GM23338 (cell line): Measurements from ENCODE around the gene BCR. TPM values are rescaled to one million over a fixed set of nuclear protein-coding genes. Genes with fewer than 3 reads are reported as not detected.
A peak's percentile ranks its signal among the peaks of the same experiment; 100 is the strongest.

Experiments used
- ATAC-seq: fragments of 200-7000 bp; cut with Tn5 transposase; 3 replicates; pipeline ENCODE4 v1.9.1; 2020
- DNase-seq: peaks from one replicate; pipeline ENCODE4 v3.0.0-alpha.2; 2015; ENCODE audit warnings: low spot score
- H2AFZ ChIP-seq: fragments of 200-600 bp; sonication (generic); 2 replicates; pipeline ENCODE4 v1.8.0; 2016; ENCODE audit warnings: antibody characterized with exemption, mild to moderate bottlenecking, moderate library complexity
- H3F3A ChIP-seq: fragments of 200-600 bp; sonication (generic); replicated peaks from 2 replicates; pipeline ENCODE4 v1.8.0; 2017; ENCODE audit warnings: antibody characterized with exemption, mixed run types, low read depth
- H3K27ac ChIP-seq: fragments of 200-600 bp; sonication (generic); 2 replicates; pipeline ENCODE4 v1.6.1; 2016; ENCODE audit warnings: low read depth
- H3K27me3 ChIP-seq: fragments of 200-600 bp; sonication (generic); 2 replicates; pipeline ENCODE4 v1.8.0; 2016; ENCODE audit warnings: mild to moderate bottlenecking, mixed run types, moderate library complexity; ENCODE audit not compliant: insufficient read depth
- H3K36me3 ChIP-seq: fragments of 200-600 bp; sonication (generic); 2 replicates; pipeline ENCODE4 v1.8.0; 2016; ENCODE audit warnings: mild to moderate bottlenecking; ENCODE audit not compliant: insufficient read depth
- H3K4me1 ChIP-seq: fragments of 200-600 bp; sonication (generic); 2 replicates; pipeline ENCODE4 v1.8.0; 2016; ENCODE audit warnings: mild to moderate bottlenecking, moderate library complexity; ENCODE audit not compliant: insufficient read depth
- H3K4me2 ChIP-seq: fragments of 200-600 bp; sonication (generic); 2 replicates; pipeline ENCODE4 v1.7.1; 2017; ENCODE audit warnings: mixed run types
- H3K4me3 ChIP-seq: fragments of 200-600 bp; sonication (generic); 2 replicates; pipeline ENCODE4 v1.6.1; 2016; ENCODE audit warnings: mixed run types
- H3K79me2 ChIP-seq: fragments of 200-600 bp; sonication (generic); replicated peaks from 2 replicates; pipeline ENCODE4 v1.8.0; 2017; ENCODE audit warnings: mild to moderate bottlenecking; ENCODE audit not compliant: insufficient read depth
- H3K9me2 ChIP-seq: fragments of 200-600 bp; sonication (generic); 2 replicates; pipeline ENCODE4 v1.8.0; 2017; ENCODE audit not compliant: insufficient read depth
- H4K20me1 ChIP-seq: fragments of 200-600 bp; sonication (generic); replicated peaks from 2 replicates; pipeline ENCODE4 v1.8.0; 2017; ENCODE audit warnings: mild to moderate bottlenecking; ENCODE audit not compliant: insufficient read depth
- H3K27ac Mint-ChIP-seq: 2 replicates; pipeline ENCODE4 v1.8.0; 2020; ENCODE audit warnings: inconsistent platforms, mild to moderate bottlenecking, moderate library complexity, mixed read lengths
- H3K27me3 Mint-ChIP-seq: 3 replicates; pipeline ENCODE4 v1.8.0; 2022; ENCODE audit warnings: low read depth, mild to moderate bottlenecking, moderate library complexity, mixed read lengths, inconsistent platforms; ENCODE audit not compliant: insufficient read depth, poor library complexity
- H3K36me3 Mint-ChIP-seq: 3 replicates; pipeline ENCODE4 v1.8.0; 2021; ENCODE audit warnings: low read depth, mild to moderate bottlenecking, inconsistent platforms, moderate library complexity, mixed read lengths
- H3K4me1 Mint-ChIP-seq: 3 replicates; pipeline ENCODE4 v1.8.0; 2020; ENCODE audit warnings: mild to moderate bottlenecking, inconsistent platforms, mixed read lengths
- H3K4me3 Mint-ChIP-seq: 3 replicates; pipeline ENCODE4 v1.8.0; 2021; ENCODE audit warnings: moderate library complexity, mild to moderate bottlenecking, inconsistent platforms, mixed read lengths
- H3K9me3 Mint-ChIP-seq: 3 replicates; pipeline ENCODE4 v1.8.0; 2020; ENCODE audit warnings: moderate library complexity, mild to moderate bottlenecking, inconsistent platforms, mixed read lengths
- CREB1 ChIP-seq: fragments of 250-450 bp; sonication (Bioruptor Pico); IDR thresholded peaks from 2 replicates; pipeline ENCODE4 v1.5.0; 2020; ENCODE audit warnings: low read depth, mild to moderate bottlenecking, moderate library complexity
- ETS1 ChIP-seq: IDR thresholded peaks from 2 replicates; pipeline ENCODE4 v1.6.1; 2016; ENCODE audit warnings: antibody characterized with exemption
- EZH2 ChIP-seq: fragments of 200-600 bp; sonication (generic); IDR thresholded peaks from one replicate; pipeline ENCODE4 v1.8.0; 2017; ENCODE audit warnings: antibody characterized with exemption, mild to moderate bottlenecking, low read depth; ENCODE audit not compliant: unreplicated experiment
- EZH2phosphoT487 ChIP-seq: fragments of 200-600 bp; sonication (generic); IDR thresholded peaks from one replicate; pipeline ENCODE4 v1.8.1; 2018; ENCODE audit warnings: antibody characterized with exemption; ENCODE audit not compliant: unreplicated experiment
- JUNB ChIP-seq: IDR thresholded peaks from one replicate; pipeline ENCODE4 v1.6.1; 2016; ENCODE audit warnings: antibody characterized with exemption; ENCODE audit not compliant: unreplicated experiment
- ZNF114 ChIP-seq: fragments of 250-450 bp; sonication (Bioruptor Pico); IDR thresholded peaks from 2 replicates; pipeline ENCODE4 v1.5.0; 2020; ENCODE audit warnings: mild to moderate bottlenecking, moderate library complexity
- ZNF331 ChIP-seq: fragments of 250-450 bp; sonication (Bioruptor Pico); IDR thresholded peaks from 2 replicates; pipeline ENCODE4 v1.5.0; 2020; ENCODE audit warnings: low read depth, mild to moderate bottlenecking, moderate library complexity
- polyA plus RNA-seq: library from polyadenylated mRNA; unstranded; fragments of >200 nt; fragmentation: Nextera tagmentation; extraction: Ambion mirVana; gene quantifications from 2 replicates; pipeline ENCODE4 v1.2.1, GENCODE V29; 2016
- total RNA-seq: library from RNA; depleted of rRNA; stranded (reverse); fragments of >200 nt; shearing (Covaris generic); gene quantifications from 2 replicates; pipeline ENCODE4 v1.2.3, GENCODE V29; 2014
- TF ChIP-seq, protein P1 (sequence below), 2 experiments: fragments of 200-600 bp in 1 of 2; sonication (generic) in 1 of 2; conservative IDR thresholded peaks; 2 replicates each; pipeline versions ENCODE4 v1.5.1 to v1.6.1; 2016 to 2017; ENCODE audit warnings: antibody characterized with exemption in 2 of 2, low read depth in 2 of 2, mild to moderate bottlenecking in 2 of 2, moderate library complexity in 1 of 2
- TF ChIP-seq, protein P2 (sequence below): fragments of 250-450 bp; sonication (Bioruptor Pico); IDR thresholded peaks from 2 replicates; pipeline ENCODE4 v1.5.0; 2020; ENCODE audit warnings: mild to moderate bottlenecking, moderate library complexity

BCR gene
- total and polyA plus RNA-seq, 2 experiments from 2014 or later: 17.7 to 121 TPM

DNA sequence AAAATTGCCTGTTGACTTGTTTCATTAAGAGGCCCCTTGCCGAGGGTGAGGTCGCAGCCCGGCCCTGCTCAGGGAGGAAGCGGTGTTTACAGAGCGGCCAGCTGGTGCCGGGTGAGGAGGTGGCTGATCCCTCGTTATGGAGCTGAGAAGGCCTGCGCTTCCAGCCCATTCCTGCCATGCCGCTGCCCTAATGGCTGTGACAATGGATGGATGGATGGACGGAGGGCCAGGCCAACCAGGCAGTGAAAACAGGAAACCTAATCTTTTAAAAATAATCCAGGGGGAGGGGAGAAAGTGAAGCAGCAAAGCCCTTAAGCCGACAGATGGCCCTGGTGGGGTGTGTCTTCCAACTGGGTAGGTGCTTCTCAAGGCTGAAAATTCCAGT is 38.5 kb downstream of the BCR start (continued):
- no peak for TF ChIP-seq JUNB
- TF ChIP-seq EZH2phosphoT487: no peak
- TF ChIP-seq, protein P1, sequence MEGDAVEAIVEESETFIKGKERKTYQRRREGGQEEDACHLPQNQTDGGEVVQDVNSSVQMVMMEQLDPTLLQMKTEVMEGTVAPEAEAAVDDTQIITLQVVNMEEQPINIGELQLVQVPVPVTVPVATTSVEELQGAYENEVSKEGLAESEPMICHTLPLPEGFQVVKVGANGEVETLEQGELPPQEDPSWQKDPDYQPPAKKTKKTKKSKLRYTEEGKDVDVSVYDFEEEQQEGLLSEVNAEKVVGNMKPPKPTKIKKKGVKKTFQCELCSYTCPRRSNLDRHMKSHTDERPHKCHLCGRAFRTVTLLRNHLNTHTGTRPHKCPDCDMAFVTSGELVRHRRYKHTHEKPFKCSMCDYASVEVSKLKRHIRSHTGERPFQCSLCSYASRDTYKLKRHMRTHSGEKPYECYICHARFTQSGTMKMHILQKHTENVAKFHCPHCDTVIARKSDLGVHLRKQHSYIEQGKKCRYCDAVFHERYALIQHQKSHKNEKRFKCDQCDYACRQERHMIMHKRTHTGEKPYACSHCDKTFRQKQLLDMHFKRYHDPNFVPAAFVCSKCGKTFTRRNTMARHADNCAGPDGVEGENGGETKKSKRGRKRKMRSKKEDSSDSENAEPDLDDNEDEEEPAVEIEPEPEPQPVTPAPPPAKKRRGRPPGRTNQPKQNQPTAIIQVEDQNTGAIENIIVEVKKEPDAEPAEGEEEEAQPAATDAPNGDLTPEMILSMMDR (conservative IDR thresholded peaks at IDR 0.05; ENCODE audit: low read depth in 2 of 2): no peak
- no peak for TF ChIP-seq EZH2
- TF ChIP-seq ZNF114 (CRISPR knock-in tag): no peak
- TF ChIP-seq ETS1: no peak

- H3K4me3 ChIP-seq: no peak overlapping the region
- no peaks in the 10 kb centered on the region; the same call in 2 of the 3 replicates for H3K36me3 Mint-ChIP-seq
- no peak for ATAC-seq
- no peaks in the 10 kb centered on the region for H3K36me3 ChIP-seq
- H3K4me3 Mint-ChIP-seq: no peak overlapping the region; the same call in 2 of the 3 replicates
- H3K27ac Mint-ChIP-seq: peak overlapping the region; percentile 63; the same call in 1 of the 2 replicates
- no peak for TF ChIP-seq CREB1 (CRISPR knock-in tag)
- H3K4me1 ChIP-seq: peaks cover 77% of the 10 kb centered on the region
- peaks cover 71% of the 10 kb centered on the region for H4K20me1 ChIP-seq
- H3K27me3 ChIP-seq: no peaks in the 10 kb centered on the region
- DNase-seq: no peak
- no peaks in the 10 kb centered on the region for H3K9me3 Mint-ChIP-seq
- 0 out of 2 replicates have a peak, but pooled peaks cover 4% of the 10 kb centered on the region for H3F3A ChIP-seq
- H2AFZ ChIP-seq: no peak overlapping the region
- H3K4me2 ChIP-seq: peak overlapping the region; percentile 66
- peaks cover 88% of the 10 kb centered on the region for H3K4me1 Mint-ChIP-seq
- H3K27ac ChIP-seq: no peak overlapping the region
- H3K27me3 Mint-ChIP-seq: peaks cover 19% of the 10 kb centered on the region
- peaks cover 100% of the 10 kb centered on the region for H3K79me2 ChIP-seq
- H3K9me2 ChIP-seq: no peaks in the 10 kb centered on the region
Observed at GRCh38 chr22:23219317-23219716, 39.0 kb downstream of the BCR start.

GRCh38 chr22:23219822-23220484 is 39.6 kb downstream of the BCR start:
- Mint-ChIP-seq H3K4me3 (no peak overlapping the region; the same call in 2 of the 3 replicates), H3K27me3 (peaks cover 19% of the 10 kb centered on the region), H3K36me3 (no peaks in the 10 kb centered on the region), H3K9me3 (no peaks in the 10 kb centered on the region), H3K4me1 (peaks cover 90% of the 10 kb centered on the region), H3K27ac (peak overlapping the region; percentile 63; the same call in 1 of the 2 replicates)
- 0 out of 2 replicates have a peak, but pooled peaks cover 4% of the 10 kb centered on the region for H3F3A ChIP-seq
- no peaks in the 10 kb centered on the region for H3K9me2 ChIP-seq
- DNase-seq: no peak
- H3K4me2 ChIP-seq: peak overlapping the region; percentile 66
- H3K27ac ChIP-seq: no peak overlapping the region
- H3K27me3 ChIP-seq: no peaks in the 10 kb centered on the region
- H3K36me3 ChIP-seq: no peaks in the 10 kb centered on the region
- peaks cover 100% of the 10 kb centered on the region for H3K79me2 ChIP-seq
- H4K20me1 ChIP-seq: peaks cover 70% of the 10 kb centered on the region
- H3K4me1 ChIP-seq: peaks cover 83% of the 10 kb centered on the region
- no peak overlapping the region for H2AFZ ChIP-seq
- no peak overlapping the region for H3K4me3 ChIP-seq
- no peak for ATAC-seq
- TF ChIP-seq JUNB: no peak
- TF ChIP-seq, protein P2, sequence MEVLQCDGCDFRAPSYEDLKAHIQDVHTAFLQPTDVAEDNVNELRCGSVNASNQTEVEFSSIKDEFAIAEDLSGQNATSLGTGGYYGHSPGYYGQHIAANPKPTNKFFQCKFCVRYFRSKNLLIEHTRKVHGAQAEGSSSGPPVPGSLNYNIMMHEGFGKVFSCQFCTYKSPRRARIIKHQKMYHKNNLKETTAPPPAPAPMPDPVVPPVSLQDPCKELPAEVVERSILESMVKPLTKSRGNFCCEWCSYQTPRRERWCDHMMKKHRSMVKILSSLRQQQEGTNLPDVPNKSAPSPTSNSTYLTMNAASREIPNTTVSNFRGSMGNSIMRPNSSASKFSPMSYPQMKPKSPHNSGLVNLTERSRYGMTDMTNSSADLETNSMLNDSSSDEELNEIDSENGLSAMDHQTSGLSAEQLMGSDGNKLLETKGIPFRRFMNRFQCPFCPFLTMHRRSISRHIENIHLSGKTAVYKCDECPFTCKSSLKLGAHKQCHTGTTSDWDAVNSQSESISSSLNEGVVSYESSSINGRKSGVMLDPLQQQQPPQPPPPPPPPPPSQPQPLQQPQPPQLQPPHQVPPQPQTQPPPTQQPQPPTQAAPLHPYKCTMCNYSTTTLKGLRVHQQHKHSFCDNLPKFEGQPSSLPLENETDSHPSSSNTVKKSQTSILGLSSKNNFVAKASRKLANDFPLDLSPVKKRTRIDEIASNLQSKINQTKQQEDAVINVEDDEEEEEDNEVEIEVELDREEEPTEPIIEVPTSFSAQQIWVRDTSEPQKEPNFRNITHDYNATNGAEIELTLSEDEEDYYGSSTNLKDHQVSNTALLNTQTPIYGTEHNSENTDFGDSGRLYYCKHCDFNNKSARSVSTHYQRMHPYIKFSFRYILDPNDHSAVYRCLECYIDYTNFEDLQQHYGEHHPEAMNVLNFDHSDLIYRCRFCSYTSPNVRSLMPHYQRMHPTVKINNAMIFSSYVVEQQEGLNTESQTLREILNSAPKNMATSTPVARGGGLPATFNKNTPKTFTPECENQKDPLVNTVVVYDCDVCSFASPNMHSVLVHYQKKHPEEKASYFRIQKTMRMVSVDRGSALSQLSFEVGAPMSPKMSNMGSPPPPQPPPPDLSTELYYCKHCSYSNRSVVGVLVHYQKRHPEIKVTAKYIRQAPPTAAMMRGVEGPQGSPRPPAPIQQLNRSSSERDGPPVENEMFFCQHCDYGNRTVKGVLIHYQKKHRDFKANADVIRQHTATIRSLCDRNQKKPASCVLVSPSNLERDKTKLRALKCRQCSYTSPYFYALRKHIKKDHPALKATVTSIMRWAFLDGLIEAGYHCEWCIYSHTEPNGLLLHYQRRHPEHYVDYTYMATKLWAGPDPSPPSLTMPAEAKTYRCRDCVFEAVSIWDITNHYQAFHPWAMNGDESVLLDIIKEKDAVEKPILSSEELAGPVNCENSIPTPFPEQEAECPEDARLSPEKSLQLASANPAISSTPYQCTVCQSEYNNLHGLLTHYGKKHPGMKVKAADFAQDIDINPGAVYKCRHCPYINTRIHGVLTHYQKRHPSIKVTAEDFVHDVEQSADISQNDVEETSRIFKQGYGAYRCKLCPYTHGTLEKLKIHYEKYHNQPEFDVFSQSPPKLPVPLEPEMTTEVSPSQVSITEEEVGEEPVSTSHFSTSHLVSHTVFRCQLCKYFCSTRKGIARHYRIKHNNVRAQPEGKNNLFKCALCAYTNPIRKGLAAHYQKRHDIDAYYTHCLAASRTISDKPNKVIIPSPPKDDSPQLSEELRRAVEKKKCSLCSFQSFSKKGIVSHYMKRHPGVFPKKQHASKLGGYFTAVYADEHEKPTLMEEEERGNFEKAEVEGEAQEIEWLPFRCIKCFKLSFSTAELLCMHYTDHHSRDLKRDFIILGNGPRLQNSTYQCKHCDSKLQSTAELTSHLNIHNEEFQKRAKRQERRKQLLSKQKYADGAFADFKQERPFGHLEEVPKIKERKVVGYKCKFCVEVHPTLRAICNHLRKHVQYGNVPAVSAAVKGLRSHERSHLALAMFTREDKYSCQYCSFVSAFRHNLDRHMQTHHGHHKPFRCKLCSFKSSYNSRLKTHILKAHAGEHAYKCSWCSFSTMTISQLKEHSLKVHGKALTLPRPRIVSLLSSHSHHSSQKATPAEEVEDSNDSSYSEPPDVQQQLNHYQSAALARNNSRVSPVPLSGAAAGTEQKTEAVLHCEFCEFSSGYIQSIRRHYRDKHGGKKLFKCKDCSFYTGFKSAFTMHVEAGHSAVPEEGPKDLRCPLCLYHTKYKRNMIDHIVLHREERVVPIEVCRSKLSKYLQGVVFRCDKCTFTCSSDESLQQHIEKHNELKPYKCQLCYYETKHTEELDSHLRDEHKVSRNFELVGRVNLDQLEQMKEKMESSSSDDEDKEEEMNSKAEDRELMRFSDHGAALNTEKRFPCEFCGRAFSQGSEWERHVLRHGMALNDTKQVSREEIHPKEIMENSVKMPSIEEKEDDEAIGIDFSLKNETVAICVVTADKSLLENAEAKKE (CRISPR knock-in tag): no peak
- TF ChIP-seq ZNF331 (CRISPR knock-in tag): no peak
- TF ChIP-seq ETS1: no peak
